GM10847 (cell line): ENCODE measurements around the gene CDC37.

Experiments used
- POLR2A ChIP-seq: IDR thresholded peaks from 2 replicates; pipeline ENCODE4 v1.6.1; 2011; ENCODE audit not compliant: insufficient read length; ENCODE audit errors: extremely low read depth

The CDC37 gene

DNA sequence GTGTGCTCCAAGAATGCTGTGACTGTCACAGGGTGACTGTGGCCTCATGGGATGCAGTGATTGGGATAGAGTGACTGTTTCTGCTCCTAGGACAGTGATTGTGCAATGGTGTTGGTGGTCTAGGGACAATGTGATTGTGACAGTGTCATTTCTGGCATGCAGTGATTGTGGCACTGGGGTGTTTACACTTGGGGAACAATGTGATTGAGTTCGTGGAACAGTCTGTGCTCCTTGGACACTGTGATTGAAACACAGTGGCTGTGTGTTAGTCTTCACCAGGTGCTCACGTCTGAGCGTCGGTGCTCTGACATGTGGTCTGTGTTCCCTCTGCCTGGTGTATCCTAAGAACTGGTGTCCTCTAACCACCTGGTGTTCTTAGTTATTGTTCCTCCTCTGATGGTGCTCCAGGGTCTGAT, 18.7 kb upstream of the CDC37 start:
- no peak for TF ChIP-seq POLR2A

DNA sequence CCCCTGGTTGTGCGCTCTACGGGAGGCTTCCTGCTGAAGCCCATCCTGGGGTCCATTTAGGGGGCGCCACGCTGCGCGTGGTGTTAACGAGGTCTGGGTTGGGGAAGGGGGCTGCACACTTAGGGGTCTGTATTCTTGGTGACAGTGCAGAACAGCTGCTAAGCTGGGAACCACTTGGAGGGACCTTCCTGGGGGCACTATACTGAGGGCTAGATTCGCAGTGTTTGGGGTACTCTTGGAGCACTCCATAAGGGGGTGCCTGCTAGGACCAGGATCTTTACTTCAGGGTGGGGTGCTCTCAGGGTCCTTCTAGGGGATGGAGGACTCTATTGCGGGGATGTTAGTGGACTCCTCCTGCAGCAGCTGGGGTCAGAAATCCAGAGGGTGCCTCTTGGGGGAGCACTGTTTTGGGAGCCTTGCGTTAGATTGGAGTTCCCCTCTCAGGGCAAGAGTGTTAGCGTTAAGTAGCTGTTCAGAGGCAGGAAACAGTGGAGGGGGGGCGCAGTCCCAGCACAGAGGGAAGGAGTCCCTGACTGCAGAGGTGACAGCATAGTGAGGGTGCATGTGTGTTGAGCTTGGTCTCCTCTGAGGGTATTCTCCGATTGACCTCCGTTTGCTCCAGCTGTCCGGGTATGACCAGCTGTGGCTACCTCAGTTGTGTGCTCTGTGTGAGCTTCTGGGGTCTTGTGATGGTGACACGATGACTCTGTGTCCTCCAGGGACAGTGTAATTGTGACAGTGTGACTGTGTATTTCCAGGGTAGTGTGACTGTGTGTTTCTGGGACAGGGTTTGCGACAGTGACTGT, 18.1 kb upstream of the CDC37 start:
- no peak for TF ChIP-seq POLR2A

- no peak for TF ChIP-seq POLR2A
Observed at GRCh38 chr19:10420444-10421239, 17.3 kb upstream of the CDC37 start, which contains the start of gene PDE4A. Gene PDE4A, plus strand, starts transcription at chr19:10420538. Its CDS starts 227 bp downstream, at chr19:10420765.

GRCh38 chr19:10419646-10420443, 16.5 kb upstream of the CDC37 start:
- no peak for TF ChIP-seq POLR2A

DNA sequence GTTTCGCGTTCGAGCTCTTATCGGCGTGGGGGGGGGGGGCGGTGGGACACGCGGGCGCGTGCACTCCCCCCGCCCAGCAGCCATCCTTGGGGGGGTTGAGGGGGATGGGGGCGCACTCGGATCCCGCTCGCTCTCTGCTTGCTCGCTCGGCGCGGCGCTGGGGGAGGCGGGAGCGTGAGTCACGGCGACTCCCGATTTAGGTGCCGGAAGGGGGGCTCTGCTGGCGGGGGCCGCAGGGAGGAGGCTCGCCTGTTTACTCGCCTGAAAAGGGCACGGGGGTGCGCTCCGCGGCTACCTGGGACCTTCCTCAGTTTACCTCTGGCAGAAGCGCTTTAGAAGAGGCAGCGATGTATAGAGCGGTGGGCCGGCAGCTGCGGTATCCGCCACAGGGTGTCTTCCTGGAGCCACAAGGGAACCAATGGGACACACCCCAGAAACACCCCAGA, 15.9 kb upstream of the CDC37 start:
- TF ChIP-seq POLR2A = no peak

DNA sequence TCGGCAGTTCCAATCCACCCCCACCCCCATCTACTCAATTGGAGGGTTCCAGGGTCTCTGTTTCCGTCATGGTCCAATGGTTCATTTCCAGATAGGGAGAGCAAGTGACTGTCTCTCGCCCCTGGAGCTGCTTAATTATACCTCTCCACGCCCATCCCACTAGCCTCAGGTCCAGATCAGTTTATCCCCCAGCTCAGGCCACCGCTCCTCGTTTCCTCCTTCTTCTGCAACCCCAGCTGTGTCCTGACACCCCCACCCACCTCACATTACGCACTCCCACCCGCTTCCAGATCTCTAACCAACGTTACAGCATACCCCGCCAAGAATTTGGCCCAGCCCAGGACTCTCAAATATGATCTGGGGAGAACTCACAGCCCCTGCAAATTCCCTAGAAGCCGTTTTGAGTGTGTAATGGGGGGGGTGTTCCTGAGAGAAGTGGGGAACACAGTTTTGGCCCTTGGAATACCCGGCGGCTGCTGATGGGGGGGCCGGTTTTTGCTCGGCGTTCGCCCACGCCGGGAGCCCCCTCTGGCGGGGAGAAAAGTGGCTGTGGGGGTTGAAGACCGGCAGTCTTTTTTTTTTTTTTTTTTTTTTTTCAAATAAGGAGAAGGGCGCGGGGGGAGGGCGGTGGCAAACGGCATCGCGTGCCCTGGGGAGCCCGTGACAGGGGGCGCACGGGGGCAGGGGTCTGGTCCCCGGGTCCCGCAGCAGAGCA, 15.3 kb upstream of the CDC37 start:
- no peak for TF ChIP-seq POLR2A

DNA sequence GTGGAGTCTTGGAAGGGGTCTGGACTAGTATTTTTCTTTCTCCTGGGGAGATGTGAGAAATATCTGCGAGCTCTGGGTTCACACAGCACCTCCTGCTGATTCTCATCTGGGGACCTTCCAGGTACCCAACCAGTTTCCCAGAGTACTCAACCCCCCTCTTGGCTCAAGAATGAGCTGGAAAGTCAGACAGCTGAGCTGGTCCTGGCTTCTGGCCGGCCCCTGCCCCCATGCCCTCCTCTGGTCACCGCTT, 14.8 kb upstream of the CDC37 start:
- no peak for TF ChIP-seq POLR2A

GRCh38 chr19:10417541-10418234, 14.3 kb upstream of the CDC37 start:
- no peak for TF ChIP-seq POLR2A

DNA sequence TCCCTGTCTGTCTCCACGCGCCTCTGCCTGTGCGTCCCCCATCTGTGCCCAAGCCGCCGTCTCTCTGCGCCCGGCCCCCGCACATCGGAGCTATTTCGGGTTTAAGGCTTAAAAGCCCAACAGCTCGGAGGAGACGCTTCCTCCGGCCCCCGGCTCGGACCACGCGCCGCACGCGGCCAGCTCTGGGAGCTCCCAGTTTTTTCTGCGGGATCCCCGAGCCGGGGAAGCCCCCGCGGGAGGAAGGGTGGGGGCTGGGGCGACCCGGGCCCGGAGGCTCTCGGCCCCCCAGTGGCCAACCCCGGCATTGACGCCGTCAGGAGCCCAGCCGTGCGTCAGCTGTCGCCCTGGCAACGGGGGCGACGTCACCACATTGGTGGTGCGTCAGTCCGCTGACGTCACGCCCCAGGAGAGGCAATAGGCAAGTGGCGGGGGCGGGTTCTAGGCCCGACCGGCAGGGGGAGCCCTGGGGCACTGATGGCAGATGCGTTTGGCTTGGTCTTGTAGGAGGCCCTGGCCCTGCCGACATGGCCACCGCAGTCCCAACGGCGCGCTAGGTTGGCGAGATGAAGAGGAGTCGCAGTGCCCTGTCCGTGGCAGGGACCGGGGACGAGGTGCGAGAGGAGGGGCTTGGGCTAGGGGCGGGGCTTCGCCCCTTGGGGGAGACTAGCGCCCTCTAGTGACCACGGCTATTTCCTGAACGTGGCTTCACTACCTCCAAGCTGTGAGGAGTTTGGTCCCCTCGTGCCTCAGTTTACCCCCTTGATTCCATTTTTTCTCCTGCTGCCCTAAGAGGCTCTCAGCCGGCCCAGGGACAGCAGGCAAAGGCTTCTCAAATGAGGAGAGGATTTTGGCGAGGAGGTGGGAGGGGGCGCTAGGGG, 13.3 kb upstream of the CDC37 start:
- TF ChIP-seq POLR2A = no peak

DNA sequence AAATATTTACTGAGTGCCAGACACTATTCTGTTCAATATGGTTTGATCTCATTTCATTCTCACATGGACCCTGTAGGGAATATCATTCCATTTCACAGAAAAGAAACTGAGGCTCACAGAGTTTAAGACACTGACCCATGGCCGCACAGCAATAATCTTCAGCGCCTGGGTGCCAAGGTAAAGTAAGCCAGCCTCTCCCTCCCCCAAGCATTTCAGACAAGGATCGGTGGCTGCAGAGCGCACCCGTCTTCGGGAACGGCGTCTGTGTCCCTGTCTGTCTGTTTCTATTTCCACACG, 12.7 kb upstream of the CDC37 start:
- TF ChIP-seq POLR2A = no peak

DNA sequence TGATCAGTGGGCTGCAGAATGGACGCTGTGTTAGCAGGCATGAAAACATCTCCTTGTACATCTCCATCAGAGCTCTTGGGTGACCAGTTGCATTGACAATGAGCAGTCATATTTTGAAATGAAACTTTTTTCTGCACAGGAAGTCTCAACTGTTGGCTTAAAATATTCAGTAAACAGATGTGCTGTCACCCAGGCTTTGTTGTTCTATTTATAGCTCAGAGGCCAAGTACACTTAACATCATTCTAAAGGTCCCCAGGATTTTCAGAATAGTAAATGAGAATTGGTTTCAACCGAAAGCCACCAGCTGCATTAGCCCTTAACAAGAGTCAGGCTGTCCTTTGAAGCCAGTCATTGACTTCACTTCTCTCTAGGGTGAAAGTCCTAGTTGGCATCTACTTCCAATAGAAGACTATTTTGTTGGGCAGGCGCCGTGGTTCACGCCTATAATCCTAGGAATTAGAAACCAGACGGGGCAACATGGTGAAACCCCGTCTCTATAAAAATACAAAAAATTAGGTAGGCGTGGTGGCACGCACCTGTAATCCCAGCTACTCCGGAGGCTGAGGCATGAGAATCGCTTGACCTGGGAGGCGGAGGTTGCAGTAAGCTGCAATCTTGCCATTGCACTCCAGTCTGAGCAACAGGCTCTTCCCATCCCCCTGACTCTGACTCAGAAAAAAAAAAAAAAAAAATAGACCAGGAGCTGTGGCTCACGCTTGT, 9.1 kb upstream of the CDC37 start:
- no peak for TF ChIP-seq POLR2A

DNA sequence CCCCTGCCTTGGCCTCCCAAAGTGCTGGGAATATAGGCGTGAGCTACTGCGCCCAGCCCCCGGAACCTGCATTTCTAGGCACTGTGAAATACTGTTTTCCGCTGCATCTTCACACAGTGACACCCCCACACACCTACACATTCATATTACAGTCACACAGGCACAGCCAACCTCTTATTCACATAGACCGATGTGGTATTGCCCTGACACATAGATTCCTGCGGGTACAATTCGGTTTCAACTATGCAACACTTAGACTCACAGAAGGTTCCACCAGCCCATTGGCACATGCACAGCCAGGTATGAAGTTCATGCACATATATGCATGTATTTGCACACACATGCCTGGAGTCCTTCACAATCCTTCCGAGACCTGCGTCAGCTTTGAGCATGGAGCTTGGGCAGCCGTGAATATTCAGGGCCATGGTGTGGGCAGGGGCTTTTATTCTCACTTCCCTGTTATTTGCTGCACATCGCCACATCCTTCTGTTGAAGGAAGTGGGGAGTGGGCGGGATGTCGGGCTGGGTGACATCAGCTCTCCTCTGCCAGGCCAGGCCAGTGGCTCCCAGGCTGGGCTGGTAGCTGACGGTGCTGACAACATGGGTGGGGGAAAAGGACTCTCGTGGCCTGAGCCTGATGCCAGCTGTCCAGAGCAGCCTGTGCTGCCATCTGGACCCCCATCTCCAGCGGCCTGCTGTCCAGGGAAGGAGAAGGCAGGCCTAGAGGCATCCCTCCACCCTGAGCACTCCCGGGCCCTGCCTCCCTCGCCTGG, 5.4 kb upstream of the CDC37 start:
- TF ChIP-seq POLR2A = no peak

DNA sequence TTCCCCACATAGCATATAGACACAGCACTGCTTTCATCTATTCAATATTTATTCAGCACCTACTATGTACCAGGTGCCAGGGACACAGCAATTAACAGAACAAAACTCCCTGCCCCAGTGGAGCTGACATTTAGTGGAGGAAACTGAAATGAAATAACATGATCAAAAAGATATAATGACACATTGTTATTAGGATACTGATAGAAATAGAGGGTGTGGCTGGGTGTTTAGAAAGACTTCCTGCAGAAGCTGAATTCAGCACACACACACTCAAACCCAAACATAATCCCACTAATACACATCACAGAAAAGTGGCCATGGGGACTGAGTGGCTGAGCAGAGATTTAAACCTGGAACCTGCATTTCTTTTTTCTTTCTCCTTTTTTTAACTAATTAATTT, 3.8 kb upstream of the CDC37 start:
- no peak for TF ChIP-seq POLR2A

GRCh38 chr19:10406191-10406590, 2.8 kb upstream of the CDC37 start:
- TF ChIP-seq POLR2A = no peak
